ENCODE results near the gene CXCL9.
"Not testable (repeated sequence)": the region's sequence is repeated elsewhere in the genome, so short reads cannot be mapped to it uniquely, and the experiment has no call there.

Gene CXCL9

GRCh38 chr4:76007089-76007862 is at the start of gene CXCL9:
CXCL9 (minus strand) TSS chr4:76007509; CDS start chr4:76007449, 60 bp downstream.
- no peak for DNase-seq

- no peak for DNase-seq
Measured at GRCh38 chr4:76055421-76055820, 48.1 kb upstream of the CXCL9 start.

GRCh38 chr4:76055016-76055415 is 47.7 kb upstream of the CXCL9 start:
- DNase-seq = no peak

- DNase-seq = no peak
Measured at GRCh38 chr4:76053730-76054129, 46.4 kb upstream of the CXCL9 start.

- DNase-seq = not testable (repeated sequence)
Measured at GRCh38 chr4:76050560-76051050, 43.3 kb upstream of the CXCL9 start.

- not testable (repeated sequence) for DNase-seq
Measured at GRCh38 chr4:76049860-76050416, 42.6 kb upstream of the CXCL9 start.

GRCh38 chr4:76044686-76045085 is 37.4 kb upstream of the CXCL9 start:
- DNase-seq = not testable (repeated sequence)

- DNase-seq = not testable (repeated sequence)
Measured at GRCh38 chr4:76043306-76043705, 36.0 kb upstream of the CXCL9 start.

GRCh38 chr4:76042241-76042998 is 35.1 kb upstream of the CXCL9 start:
- not testable (repeated sequence) for DNase-seq

- no peak for DNase-seq
Measured at GRCh38 chr4:76036855-76037254, 29.5 kb upstream of the CXCL9 start.

GRCh38 chr4:76035799-76036380 is 28.6 kb upstream of the CXCL9 start, which contains the start of gene CXCL11:
CXCL11 (minus strand) TSS chr4:76036070; CDS start chr4:76035987, 83 bp downstream.
- no peak for DNase-seq

GRCh38 chr4:76035141-76035540 is 27.8 kb upstream of the CXCL9 start:
- no peak for DNase-seq

- no peak for DNase-seq
Measured at GRCh38 chr4:76029300-76029699, 22.0 kb upstream of the CXCL9 start.

- DNase-seq = no peak
Measured at GRCh38 chr4:76028350-76028765, 21.0 kb upstream of the CXCL9 start.

GRCh38 chr4:76024065-76024464 is 16.8 kb upstream of the CXCL9 start:
- no peak for DNase-seq

GRCh38 chr4:76023389-76023788 is 16.1 kb upstream of the CXCL9 start, which contains the start of gene CXCL10:
CXCL10 (minus strand) TSS chr4:76023497; CDS start chr4:76023431, 66 bp downstream.
- DNase-seq = no peak

GRCh38 chr4:76022677-76023076 is 15.4 kb upstream of the CXCL9 start:
- DNase-seq = no peak

- DNase-seq = no peak
Measured at GRCh38 chr4:76022031-76022430, 14.7 kb upstream of the CXCL9 start.

GRCh38 chr4:76017056-76017686 is 9.9 kb upstream of the CXCL9 start:
- no peak for DNase-seq

GRCh38 chr4:76016393-76016792 is 9.1 kb upstream of the CXCL9 start:
- no peak for DNase-seq

- no peak for DNase-seq
Measured at GRCh38 chr4:76013540-76013939, 6.2 kb upstream of the CXCL9 start.

GRCh38 chr4:76012388-76012801 is 5.1 kb upstream of the CXCL9 start:
- DNase-seq = no peak
